ENCODE data around the gene FIGN. TPM values are rescaled to one million over a fixed set of nuclear protein-coding genes. Genes with fewer than 3 reads are reported as not detected.

Gene FIGN
- total and polyA plus RNA-seq, 8 donors, result 1.5 to 8.5 (median 4.6) TPM

DNA sequence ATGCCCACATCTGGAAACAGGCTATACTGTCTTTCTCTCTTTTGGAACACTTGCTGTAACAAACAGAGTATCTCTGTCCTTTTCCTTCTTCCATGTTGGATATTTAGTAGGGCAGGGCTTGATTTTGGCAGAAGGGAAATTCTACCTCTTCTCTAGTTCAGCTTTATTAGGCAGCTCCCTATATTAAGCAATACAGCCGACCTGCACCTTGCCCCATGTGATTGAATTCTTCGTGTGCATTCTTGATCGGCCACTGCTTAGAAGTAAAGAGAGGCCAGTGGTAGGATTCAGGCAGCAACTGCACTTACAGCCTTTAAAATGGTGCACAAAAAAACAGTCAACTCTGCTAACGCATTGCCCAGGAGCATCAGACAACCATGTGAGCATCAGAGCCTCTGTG, 31.3 kb upstream of the FIGN start:
- Histone ChIP-seq H3K4me1 (no peaks in the 10 kb centered on the region), H3K4me3 (no peak overlapping the region), H3K36me3 (no peaks in the 10 kb centered on the region), H3K27me3 (no peaks in the 10 kb centered on the region), H3K27ac (no peak overlapping the region), H3K9me3 (no peaks in the 10 kb centered on the region)
- intact Hi-C loops (cut with DNase I), result no loop called here
- ATAC-seq (no peak), FAIRE-seq (no peak), DNase-seq (no peak)
- WGBS, 2 donors, result 81 to 82% methylated on average over 4 of the region's 4 CpGs
- TF ChIP-seq, protein P1, sequence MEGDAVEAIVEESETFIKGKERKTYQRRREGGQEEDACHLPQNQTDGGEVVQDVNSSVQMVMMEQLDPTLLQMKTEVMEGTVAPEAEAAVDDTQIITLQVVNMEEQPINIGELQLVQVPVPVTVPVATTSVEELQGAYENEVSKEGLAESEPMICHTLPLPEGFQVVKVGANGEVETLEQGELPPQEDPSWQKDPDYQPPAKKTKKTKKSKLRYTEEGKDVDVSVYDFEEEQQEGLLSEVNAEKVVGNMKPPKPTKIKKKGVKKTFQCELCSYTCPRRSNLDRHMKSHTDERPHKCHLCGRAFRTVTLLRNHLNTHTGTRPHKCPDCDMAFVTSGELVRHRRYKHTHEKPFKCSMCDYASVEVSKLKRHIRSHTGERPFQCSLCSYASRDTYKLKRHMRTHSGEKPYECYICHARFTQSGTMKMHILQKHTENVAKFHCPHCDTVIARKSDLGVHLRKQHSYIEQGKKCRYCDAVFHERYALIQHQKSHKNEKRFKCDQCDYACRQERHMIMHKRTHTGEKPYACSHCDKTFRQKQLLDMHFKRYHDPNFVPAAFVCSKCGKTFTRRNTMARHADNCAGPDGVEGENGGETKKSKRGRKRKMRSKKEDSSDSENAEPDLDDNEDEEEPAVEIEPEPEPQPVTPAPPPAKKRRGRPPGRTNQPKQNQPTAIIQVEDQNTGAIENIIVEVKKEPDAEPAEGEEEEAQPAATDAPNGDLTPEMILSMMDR (IDR thresholded peaks at IDR 0.05), result no peak

DNA sequence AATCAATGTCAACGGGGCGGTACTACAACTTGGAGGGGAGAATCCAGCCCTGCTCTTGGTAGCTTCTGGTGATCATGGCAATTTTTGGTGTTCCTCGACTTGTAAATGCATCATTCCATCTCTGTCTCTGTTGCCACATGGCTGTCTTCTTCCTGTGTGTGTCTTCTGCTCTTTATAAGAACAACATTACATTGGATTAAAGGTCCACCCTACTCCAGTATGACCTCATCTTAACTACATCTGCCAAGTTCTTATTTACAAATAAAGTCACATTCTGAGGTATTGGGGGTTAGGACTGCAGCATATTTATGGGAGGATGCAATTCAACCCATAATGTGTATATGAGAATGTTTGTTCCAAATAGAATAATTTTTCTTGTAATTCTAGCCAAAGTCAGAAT, 28.8 kb upstream of the FIGN start:
- no peak for ATAC-seq

DNA sequence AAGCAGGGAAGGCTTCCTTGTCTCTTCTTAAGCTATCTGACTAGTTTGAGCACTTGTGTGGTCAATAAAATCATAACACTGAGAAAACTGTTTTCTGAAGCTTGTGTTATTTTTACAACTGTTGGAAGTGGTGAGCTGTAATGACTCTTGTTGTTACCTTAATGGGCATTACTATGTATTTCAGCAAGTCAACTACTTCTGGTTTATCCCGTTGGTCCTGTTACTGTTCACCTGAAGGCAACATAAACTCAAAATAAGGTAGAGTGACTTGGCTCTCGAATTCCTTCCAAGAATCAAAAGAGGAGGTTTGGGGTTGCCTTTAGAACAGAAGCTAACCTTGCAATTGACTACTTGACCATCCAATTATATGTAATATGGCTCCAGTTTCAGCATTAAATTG, 23.2 kb upstream of the FIGN start:
- Histone ChIP-seq H3K27ac (no peak overlapping the region), H3K36me3 (no peaks in the 10 kb centered on the region), H3K27me3 (no peaks in the 10 kb centered on the region), H3K4me1 (no peaks in the 10 kb centered on the region), H3K9me3 (no peaks in the 10 kb centered on the region), H3K4me3 (no peak overlapping the region)
- WGBS, 2 donors, result 48 to 63% methylated on average over 2 of the region's 2 CpGs
- no peak for ATAC-seq
- FAIRE-seq, result no peak
- intact Hi-C loops (cut with DNase I), result no loop called here
- no peak for DNase-seq
- TF ChIP-seq, protein P1 (IDR thresholded peaks at IDR 0.05), result no peak

More for the DNA sequence above, 28.8 kb upstream of the FIGN start:
- Histone ChIP-seq H3K4me3 (no peak overlapping the region), H3K4me1 (no peaks in the 10 kb centered on the region), H3K36me3 (no peaks in the 10 kb centered on the region), H3K9me3 (no peaks in the 10 kb centered on the region), H3K27me3 (no peaks in the 10 kb centered on the region), H3K27ac (no peak overlapping the region)
- WGBS, 2 donors, result 79 to 87% methylated on average over 3 of the region's 3 CpGs
- DNase-seq (no peak), FAIRE-seq (no peak)
- intact Hi-C loops (cut with DNase I), result no loop called here
- TF ChIP-seq, protein P1 (IDR thresholded peaks at IDR 0.05), result no peak

DNA sequence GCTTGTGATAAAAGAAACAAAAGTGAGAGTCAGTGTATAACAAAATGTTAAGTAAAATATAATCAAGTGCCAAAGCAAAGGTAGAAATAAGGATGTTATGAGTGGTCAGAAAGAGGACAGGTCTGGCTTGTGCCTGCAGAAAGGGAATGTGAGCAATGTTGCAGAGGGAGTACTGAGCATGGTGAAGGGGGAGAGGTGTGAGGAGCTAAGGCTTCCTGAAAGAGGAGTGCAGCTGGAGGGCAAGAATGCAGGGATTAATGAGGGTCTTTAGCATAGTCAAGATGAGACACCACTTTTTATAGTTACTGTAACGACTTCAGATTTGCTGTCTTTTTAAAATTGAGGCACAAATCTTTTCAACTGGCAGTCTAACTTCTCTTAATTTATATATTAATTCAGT, 22.0 kb upstream of the FIGN start:
- TF ChIP-seq, protein P1 (IDR thresholded peaks at IDR 0.05), result no peak
- intact Hi-C loops (cut with DNase I), result no loop called here
- no peaks in the 10 kb centered on the region for H3K27me3 ChIP-seq
- ATAC-seq (no peak), DNase-seq (no peak), FAIRE-seq (no peak)
- no peaks in the 10 kb centered on the region for H3K4me1 ChIP-seq
- H3K9me3 ChIP-seq, result no peaks in the 10 kb centered on the region
- H3K36me3 ChIP-seq, result no peaks in the 10 kb centered on the region
- H3K4me3 ChIP-seq, result no peak overlapping the region
- no peak overlapping the region for H3K27ac ChIP-seq
- 48% methylated on average over 1 of the region's 1 CpG for WGBS, 2 donors

DNA sequence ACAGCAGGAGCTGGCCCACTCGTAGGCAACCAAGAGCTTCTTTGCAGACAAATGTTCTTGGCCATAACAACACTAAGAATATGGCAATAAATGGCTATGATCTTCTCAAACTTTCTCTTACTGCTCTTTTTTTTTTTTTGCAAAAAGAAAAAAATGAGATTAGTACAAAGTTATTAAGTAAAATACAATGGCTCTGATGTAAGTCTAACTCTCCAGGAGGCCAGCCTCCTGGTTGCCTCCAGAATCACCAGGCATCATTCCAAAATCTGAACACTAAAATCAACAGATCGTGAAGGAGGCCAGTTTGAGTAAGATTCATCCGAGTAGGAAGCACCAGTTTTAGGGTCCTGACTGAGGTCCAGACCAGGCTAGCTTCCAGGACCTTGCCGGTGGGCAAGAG, 20.8 kb upstream of the FIGN start:
- Histone ChIP-seq H3K4me1 (no peaks in the 10 kb centered on the region), H3K27me3 (no peaks in the 10 kb centered on the region), H3K4me3 (no peak overlapping the region), H3K9me3 (no peaks in the 10 kb centered on the region), H3K36me3 (no peaks in the 10 kb centered on the region), H3K27ac (no peak overlapping the region)
- DNase-seq, result no peak
- intact Hi-C loops (cut with DNase I), result no loop called here
- FAIRE-seq, result no peak
- WGBS, 2 donors, result 53 to 54% methylated on average over 4 of the region's 4 CpGs
- TF ChIP-seq, protein P1 (IDR thresholded peaks at IDR 0.05), result no peak
- ATAC-seq, result no peak

All from pancreas (tissue), 10 donors.